ENCODE data around the gene AQP12B. TPM values are rescaled to one million over a fixed set of nuclear protein-coding genes. Genes with fewer than 3 reads are reported as not detected.

AQP12B gene
- total and polyA plus RNA-seq, 2 of the 13 experiments (the other 11 are each of a cell fraction or from before 2014, with no cell fraction given) = not detected

DNA sequence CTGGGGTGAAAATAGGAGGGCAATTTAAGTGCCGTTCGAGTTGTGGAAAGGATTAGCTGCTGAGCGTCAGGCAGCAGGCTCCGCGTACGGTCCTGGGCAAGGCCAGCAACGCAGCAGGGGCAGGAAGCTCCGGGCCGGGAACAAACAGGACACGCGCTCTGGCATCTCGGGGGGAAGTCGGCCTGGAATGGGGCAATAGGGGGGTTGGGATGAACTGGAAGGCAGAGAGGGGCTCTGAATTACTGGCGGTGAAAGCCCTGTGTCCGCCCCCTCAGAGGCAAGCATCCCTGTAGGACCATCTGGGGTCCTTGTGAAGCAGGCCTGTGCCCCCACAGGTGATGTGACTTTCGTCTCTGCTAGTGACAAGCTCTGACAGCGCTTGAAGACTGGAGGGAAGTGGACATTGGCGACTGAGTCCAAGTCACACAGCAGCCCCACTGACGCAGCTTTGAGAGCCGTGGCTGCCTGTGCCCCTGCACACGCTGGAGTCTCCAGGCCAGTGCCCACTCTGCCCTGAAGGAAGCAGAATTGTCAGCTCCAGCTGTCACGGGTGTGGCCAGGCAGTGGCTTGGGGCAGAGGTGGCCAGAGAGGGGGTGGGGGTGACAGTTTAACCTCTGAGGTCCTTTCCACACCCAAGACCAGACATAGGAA lies 35.1 kb downstream of the AQP12B start:
- TF ChIP-seq ZNF687 (CRISPR knock-in tag; IDR thresholded peaks at IDR 0.05) (0 out of 2 replicates have a peak, but pooled peaks have one; percentile 17), GABPA (IDR thresholded peaks at IDR 0.05; ENCODE audit: low read depth, low read length) (peak; percentile 21; the same call in 1 of the 2 replicates), GABPA (CRISPR knock-in tag; IDR thresholded peaks at IDR 0.05; ENCODE audit: low read depth) (no peak), MTF2 (CRISPR knock-in tag; IDR thresholded peaks at IDR 0.05; ENCODE audit: borderline replicate concordance) (0 out of 2 replicates have a peak, but pooled peaks have one; percentile 68), GLMP (CRISPR knock-in tag; IDR thresholded peaks at IDR 0.05; ENCODE audit: borderline replicate concordance) (no peak)
- TF ChIP-seq, protein P1, sequence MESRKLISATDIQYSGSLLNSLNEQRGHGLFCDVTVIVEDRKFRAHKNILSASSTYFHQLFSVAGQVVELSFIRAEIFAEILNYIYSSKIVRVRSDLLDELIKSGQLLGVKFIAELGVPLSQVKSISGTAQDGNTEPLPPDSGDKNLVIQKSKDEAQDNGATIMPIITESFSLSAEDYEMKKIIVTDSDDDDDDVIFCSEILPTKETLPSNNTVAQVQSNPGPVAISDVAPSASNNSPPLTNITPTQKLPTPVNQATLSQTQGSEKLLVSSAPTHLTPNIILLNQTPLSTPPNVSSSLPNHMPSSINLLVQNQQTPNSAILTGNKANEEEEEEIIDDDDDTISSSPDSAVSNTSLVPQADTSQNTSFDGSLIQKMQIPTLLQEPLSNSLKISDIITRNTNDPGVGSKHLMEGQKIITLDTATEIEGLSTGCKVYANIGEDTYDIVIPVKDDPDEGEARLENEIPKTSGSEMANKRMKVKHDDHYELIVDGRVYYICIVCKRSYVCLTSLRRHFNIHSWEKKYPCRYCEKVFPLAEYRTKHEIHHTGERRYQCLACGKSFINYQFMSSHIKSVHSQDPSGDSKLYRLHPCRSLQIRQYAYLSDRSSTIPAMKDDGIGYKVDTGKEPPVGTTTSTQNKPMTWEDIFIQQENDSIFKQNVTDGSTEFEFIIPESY (CRISPR knock-in tag; IDR thresholded peaks at IDR 0.05) = peak; percentile 46; the same call in 1 of the 2 replicates
- in situ Hi-C loops (cut with HindIII; ENCODE audit: extremely low pct_ligation_motif_present, low pct_unique_long_range_greater_than_20kb) = no loop called here
- Histone ChIP-seq H4K20me1 (ENCODE audit: insufficient read depth, low read length) (no peaks in the 10 kb centered on the region; the same call in 1 of the 2 replicates), H3K4me2 (ENCODE audit: low read depth, low read length) (no peak overlapping the region), H3K4me1 (ENCODE audit: insufficient read depth, low read length) (no peaks in the 10 kb centered on the region), H3K9me3 (ENCODE audit: low read length) (peaks cover 8% of the 10 kb centered on the region), H3K27me3 (ENCODE audit: control insufficient read depth in 1 of 2, insufficient read depth in 2 of 2, low read length in 2 of 2) (peaks cover 46 to 97% of the 10 kb centered on the region in 2 experiments), H3K9ac (ENCODE audit: insufficient read depth, low read depth, low read length) (no peak overlapping the region), H2AFZ (ENCODE audit: low read length) (no peak overlapping the region), H3K27ac (ENCODE audit: extremely low read length, insufficient read depth, low read length) (no peak overlapping the region), H3K36me3 (replicated peaks in 1 of 2; ENCODE audit: control insufficient read depth in 1 of 2, insufficient read depth in 2 of 2, low read length in 2 of 2) (no peaks in the 10 kb centered on the region), H3K4me3 (replicated peaks in 1 of 3; ENCODE audit: insufficient read depth in 1 of 3, low read depth in 2 of 3, low read length in 3 of 3) (no peak overlapping the region), H3K79me2 (ENCODE audit: insufficient read depth, low read length) (no peaks in the 10 kb centered on the region)
- BruUV-seq (replicated peaks) = no TSS peak
- FAIRE-seq = no peak
- no peak; the same call in 1 of the 3 replicates for ATAC-seq
- CTCF ChIA-PET (ENCODE audit: low intra/inter-chr PET ratio, low total read pairs) = no interaction called here
- POLR2A ChIA-PET = interaction anchor here (1.3 kb wide), 1 partner anchor 21 kb away, joined by 3 read pairs; no protein-coding TSS in a partner anchor
- intact Hi-C loops (cut with micrococcal nuclease; ENCODE audit: unreplicated experiment) = loop anchor here (10.0 kb wide), 1 partner anchor 133 kb away; no protein-coding TSS in a partner anchor
- WGBS (ENCODE audit: low lambda C conversion rate) = 24% methylated on average over 22 of the region's 22 CpGs
- DNase-seq (ENCODE audit: low spot score) = no peak

Measured in HepG2 (cell line).